NOMO-1 treated with DMSO at 0.1 percent for 48 hours (cell line): ENCODE data around the gene BCAT1.

Experiments
- DNase-seq: peaks from one replicate; lab custom pipeline; 2025; ENCODE audit not compliant: unreplicated experiment; lab: John Stamatoyannopoulos, UW

BCAT1 gene

DNA sequence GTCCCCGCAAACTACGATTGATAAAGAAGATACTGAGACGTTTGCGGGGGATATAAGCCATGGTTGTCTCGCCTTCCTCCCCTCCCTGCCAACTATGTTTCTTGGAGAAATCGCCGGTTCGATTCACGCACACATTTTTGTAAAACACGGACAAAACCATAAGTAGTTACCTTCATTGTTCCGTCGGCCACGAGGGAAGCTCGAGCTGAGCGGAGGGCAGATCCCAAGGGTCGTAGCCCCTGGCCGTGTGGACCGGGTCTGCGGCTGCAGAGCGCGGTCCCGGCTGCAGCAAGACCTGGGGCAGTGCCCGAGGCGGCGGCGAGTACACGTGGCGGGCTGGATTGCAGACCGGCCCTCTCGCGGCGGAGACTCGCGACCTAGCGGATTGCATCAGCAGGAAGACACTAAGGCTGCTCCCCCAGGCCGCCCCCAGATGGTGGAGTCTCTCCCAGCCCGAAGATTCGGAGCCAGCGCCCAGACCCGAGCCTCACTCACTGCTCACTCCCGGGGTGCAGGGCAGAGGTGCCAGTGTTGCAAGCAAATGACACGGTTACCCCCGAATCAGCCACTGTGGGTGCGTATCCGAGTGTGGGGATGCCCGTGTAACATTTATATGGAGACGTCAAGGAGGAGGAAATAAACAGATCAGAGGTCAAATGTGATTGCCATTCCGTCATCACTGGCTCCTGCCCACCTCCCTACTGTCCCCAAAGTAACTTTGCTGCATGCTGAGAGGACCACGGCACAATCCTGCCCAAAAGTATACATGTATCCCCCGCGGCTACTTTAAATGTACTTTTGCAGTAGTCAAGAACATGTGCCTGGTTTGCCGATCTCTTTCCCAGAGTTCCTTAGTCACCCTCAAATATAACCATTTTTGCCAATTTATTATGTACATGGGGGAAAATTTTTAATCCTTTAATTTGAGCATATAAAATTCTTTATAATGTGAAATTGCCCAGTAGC is at the start of gene BCAT1:
TSS of gene BCAT1 (minus strand) at position 345 of the 966 bp plus-strand sequence. CDS start at position 176, 169 bp downstream.
- DNase-seq = peak; percentile 57

DNA sequence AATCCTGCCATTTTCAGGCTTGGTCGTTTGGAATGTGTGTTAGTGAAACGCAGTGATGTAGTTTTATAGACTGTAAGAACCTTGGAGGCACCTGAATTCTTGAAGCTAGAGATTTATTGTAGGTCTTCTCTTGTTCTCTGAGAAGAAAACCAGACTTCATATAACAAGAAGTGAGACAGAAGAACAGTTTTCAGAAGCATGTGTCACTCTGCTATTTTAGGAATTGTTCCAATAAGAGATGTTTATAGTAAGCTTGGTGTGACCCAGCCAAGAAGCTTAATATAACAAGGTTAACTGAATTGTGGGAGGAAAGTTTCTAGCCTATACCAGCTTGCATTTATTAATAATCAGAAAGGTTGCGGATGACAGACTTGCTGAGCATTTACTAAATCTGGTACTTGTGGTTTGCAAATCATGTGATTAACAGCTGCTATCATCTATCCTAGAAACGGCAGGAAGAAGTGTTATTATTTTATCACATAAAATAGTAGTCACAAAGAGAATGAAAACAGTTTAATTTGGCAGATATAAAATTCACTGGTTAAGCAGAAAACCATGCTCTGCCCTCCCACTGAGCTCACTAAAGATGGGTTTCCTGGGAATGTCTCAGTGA is 49.2 kb upstream of the BCAT1 start:
- peak; percentile 47 for DNase-seq

GRCh38 chr12:24997496-24997895 is 48.6 kb upstream of the BCAT1 start:
- no peak for DNase-seq

GRCh38 chr12:24996820-24997219 is 47.9 kb upstream of the BCAT1 start:
- DNase-seq = no peak

DNA sequence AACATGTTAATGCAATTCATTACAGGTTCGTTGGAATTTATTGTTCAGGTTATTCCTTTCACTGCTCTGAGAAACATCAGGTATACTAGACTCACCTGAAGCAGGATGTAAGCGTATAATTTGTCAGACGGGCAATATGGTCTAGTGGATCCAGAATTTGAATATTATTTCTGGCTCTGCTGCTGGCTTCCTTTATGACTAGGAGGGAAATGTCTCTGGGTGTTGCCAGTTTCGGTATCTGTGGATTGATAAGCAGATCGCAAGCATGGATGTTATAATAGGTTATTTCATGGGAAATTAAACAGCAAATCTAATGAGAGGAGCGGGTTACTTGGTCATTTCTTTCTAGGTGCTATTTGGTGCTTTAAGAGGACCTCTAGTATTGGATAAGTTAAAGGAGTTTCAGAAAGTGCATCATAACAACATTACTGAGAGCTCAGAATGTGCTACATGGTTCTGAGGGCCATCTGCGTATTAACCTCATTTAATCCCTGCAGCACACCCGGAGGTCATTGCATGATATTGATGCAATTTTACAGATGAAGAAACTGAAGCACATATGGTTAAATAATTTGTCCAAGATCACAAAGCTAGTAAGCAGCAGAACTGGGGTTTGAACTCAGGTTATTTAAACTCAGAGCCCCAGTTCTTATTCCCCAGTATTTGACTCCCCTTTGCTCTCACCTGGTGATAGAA is 47.3 kb upstream of the BCAT1 start:
- DNase-seq = no peak

GRCh38 chr12:24993793-24994192 is 44.9 kb upstream of the BCAT1 start:
- no peak for DNase-seq

GRCh38 chr12:24991209-24992049 is 42.5 kb upstream of the BCAT1 start:
- DNase-seq = peak; percentile 85

DNA sequence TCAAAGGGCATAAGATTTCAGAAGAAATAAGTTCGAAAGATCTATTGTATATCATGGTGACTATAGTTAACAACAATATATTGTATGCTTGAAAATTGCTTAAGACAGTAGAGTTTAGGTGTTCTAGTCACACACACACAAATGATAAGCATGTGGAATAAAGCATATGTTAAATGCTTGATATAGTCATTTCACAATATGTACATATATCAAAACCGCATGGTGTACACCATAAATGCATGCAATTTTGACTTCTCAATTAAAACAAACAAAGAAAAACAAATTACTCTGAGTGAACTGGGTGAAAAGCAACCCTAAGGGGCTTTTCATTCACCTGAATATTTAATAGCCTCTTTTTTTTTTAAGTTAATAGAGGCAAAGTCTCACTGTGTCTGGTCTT is 40.3 kb upstream of the BCAT1 start:
- DNase-seq = no peak

- DNase-seq = no peak
These were observed 33.3 kb upstream of the BCAT1 start for GRCh38 chr12:24982250-24982649.

- no peak for DNase-seq
These were observed 31.3 kb upstream of the BCAT1 start for GRCh38 chr12:24979976-24980730.

DNA sequence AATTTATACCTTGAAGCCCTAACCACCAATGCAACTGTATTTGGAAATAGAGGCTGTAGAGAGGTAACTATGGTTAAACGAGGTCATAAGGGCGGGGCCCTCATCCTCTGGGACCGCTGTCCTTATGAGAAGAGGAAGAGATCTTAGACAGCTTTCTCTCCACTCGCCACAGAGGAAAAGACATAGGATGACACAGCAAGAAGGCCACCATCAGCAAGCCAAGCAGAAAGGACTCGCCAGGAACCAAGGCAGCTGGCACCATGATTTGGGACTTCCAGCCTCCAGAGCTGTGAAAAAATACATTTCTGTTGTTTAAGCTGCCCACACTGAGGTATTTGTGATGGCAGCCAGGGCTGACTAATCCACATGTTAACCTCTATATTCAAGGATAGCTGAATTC is 30.4 kb upstream of the BCAT1 start:
- DNase-seq = peak; percentile 46

GRCh38 chr12:24977711-24978110 is 28.8 kb upstream of the BCAT1 start:
- no peak for DNase-seq

DNA sequence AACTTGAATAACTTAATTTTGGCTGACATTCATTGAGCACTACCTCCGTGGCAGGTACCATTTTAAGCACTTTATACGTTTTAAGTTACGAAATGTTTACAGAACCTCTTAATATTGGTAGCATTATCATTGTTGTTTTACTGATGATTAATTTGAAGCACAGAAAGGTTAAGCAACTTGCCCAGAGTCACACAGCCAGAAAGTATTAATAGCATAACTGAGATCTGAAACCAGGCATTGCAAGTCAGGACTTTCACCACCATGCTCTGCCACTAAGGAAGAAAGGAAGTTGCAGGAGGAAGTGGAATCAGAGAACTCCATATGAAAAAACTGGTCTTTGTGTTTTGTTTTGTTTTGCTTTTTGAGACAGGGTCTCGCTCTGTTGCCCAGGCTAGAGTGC is 28.2 kb upstream of the BCAT1 start:
- DNase-seq = peak; percentile 70

- no peak for DNase-seq
These were observed 26.5 kb upstream of the BCAT1 start for GRCh38 chr12:24975425-24975824.

GRCh38 chr12:24974216-24974615 is 25.3 kb upstream of the BCAT1 start:
- DNase-seq = no peak

DNA sequence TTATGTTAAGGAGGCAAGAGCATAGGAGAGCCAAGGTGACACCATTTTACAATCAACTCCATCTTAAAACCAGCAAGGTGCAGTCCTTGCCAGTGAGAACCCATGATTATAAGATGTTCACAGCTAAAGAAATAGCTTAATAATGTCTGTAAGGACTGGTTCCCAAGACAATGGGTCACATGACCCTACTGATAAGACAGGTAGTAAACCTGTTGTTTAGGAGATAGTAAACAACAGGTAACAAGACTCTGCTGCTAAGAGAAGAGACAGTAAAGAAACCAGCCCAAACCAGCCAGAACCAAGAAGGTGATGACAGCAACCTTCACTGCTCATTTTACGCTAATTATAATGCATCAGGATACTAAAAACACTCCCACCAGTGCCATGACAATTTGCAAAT is 23.2 kb upstream of the BCAT1 start:
- DNase-seq = no peak

DNA sequence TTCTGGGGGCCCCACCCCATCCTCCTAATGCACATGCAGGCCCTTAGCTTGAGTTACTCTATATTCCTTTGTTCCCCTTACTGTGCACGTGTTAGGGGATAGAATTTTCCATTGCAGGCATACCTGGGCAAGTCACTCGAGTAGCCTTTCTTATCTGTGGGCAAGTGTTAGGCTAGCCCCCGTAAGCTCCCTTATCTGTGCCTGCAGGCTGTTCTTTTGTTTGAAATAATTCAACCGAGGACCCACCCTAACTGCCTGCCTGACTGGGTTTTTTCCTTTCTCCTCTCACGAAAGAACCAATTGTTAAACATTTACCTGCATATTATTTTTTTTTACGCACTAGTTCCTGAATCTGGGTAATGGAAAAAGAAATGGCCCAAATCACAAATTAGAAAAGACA is 21.3 kb upstream of the BCAT1 start:
- no peak for DNase-seq

DNA sequence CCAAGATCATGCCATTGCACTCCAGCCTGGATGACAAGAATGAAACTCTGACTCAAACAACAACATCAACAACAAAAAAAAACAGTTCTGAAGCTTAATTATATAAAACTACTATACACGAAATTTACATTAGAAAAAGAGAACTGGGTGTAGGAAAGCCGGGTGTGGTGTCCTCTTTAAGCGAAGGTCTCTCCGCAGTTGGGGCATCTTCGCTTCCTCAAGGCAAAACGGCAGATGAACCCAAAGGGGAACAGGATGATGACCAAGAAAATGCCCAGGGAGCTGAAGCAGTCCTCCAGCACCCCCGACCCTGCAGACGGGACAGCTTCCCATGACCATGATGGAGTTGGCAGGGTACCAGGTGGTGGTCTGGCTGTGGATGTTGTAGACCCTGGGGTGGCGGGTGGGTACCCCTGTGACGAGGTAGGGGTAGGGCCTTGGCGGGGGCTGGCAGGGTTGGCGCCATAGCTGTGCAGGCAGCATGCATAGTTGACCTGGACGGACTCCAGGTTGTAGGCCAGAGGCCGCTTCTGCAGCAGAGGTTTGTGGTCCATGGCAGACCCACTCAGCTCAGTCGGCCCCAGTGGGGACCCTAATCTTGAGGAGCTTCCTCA is 18.2 kb upstream of the BCAT1 start:
- DNase-seq = no peak

- DNase-seq = no peak
These were observed 15.4 kb upstream of the BCAT1 start for GRCh38 chr12:24964342-24964741.
